PC-3 (cell line): ENCODE measurements around the gene AMER3. TPM values are rescaled to one million over a fixed set of nuclear protein-coding genes. Genes with fewer than 3 reads are reported as not detected.

ENCODE experiments used
- ATAC-seq: fragments of 200-7000 bp; cut with Tn5 transposase; 2 replicates; pipeline ENCODE4 v1.9.1; 2020; ENCODE audit warnings: mild to moderate bottlenecking, moderate library complexity
- BruUV-seq: library from RNA; stranded (reverse); fragments of 400-500 nt; replicated peaks from 2 replicates; lab custom pipeline; 2021; lab: Mats Ljungman, UMichigan
- CTCF ChIA-PET: fragments of 300-600 bp; sonication (Branson Sonifier 250); formaldehyde crosslinking; loops from one replicate; lab custom pipeline; 2022; ENCODE audit warnings: antibody characterized with exemption; lab: Charles Lee
- POLR2A ChIA-PET: fragments of 300-600 bp; sonication (Branson Sonifier 250); formaldehyde crosslinking; loops from one replicate; lab custom pipeline; 2022; ENCODE audit warnings: antibody characterized with exemption; ENCODE audit not compliant: unreplicated experiment; lab: Charles Lee
- DNase-seq: peaks from one replicate; pipeline ENCODE4 v3.0.0-alpha.2; 2015
- H2AFZ ChIP-seq: fragments of 300-600 bp; sonication (generic); 2 replicates; pipeline ENCODE4 v1.6.0; 2016; ENCODE audit warnings: antibody characterized with exemption, low read length
- H3F3A ChIP-seq: fragments of 300-600 bp; sonication (generic); one replicate; pipeline ENCODE4 v1.6.0; 2017; ENCODE audit warnings: antibody characterized with exemption, low read length, control low read depth, mild to moderate bottlenecking; ENCODE audit not compliant: unreplicated experiment
- H3K27ac ChIP-seq: fragments of 300-600 bp; sonication (generic); 2 replicates; pipeline ENCODE4 v1.5.1; 2016; ENCODE audit warnings: mild to moderate bottlenecking, low read length
- H3K27me3 ChIP-seq: fragments of 300-600 bp; sonication (generic); 2 replicates; pipeline ENCODE4 v1.6.1; 2016; ENCODE audit warnings: low read length, mixed read lengths
- H3K36me3 ChIP-seq: fragments of 300-600 bp; sonication (generic); 2 replicates; pipeline ENCODE4 v1.6.1; 2016; ENCODE audit warnings: low read depth, mixed run types, low read length, mixed read lengths
- H3K4me1 ChIP-seq: fragments of 300-600 bp; sonication (generic); 2 replicates; pipeline ENCODE4 v1.5.1; 2016; ENCODE audit warnings: low read length; ENCODE audit not compliant: insufficient read depth
- H3K4me2 ChIP-seq: fragments of 300-600 bp; sonication (generic); 2 replicates; pipeline ENCODE4 v1.6.0; 2016; ENCODE audit warnings: low read length
- H3K4me3 ChIP-seq: fragments of 300-600 bp; sonication (generic); 2 replicates; pipeline ENCODE4 v1.5.1; 2016; ENCODE audit warnings: mild to moderate bottlenecking, low read length, mixed read lengths
- H3K79me2 ChIP-seq: fragments of 300-600 bp; sonication (generic); 2 replicates; pipeline ENCODE4 v1.6.1; 2017; ENCODE audit warnings: low read length, mixed read lengths
- H3K9ac ChIP-seq: fragments of 300-600 bp; sonication (generic); 2 replicates; pipeline ENCODE4 v1.6.0; 2016; ENCODE audit warnings: mild to moderate bottlenecking, low read length
- H3K9me2 ChIP-seq: fragments of 300-600 bp; sonication (generic); replicated peaks from 2 replicates; pipeline ENCODE4 v1.6.1; 2016; ENCODE audit warnings: mixed run types, low read length, mixed read lengths
- H3K9me3 ChIP-seq: fragments of 300-600 bp; sonication (generic); 2 replicates; pipeline ENCODE4 v1.6.1; 2016; ENCODE audit warnings: low read length, mixed read lengths
- H4K20me1 ChIP-seq: fragments of 300-600 bp; sonication (generic); 2 replicates; pipeline ENCODE4 v1.6.1; 2016; ENCODE audit warnings: low read length, mixed read lengths
- EZH2 ChIP-seq: fragments of 300-600 bp; sonication (generic); IDR thresholded peaks from one replicate; pipeline ENCODE4 v1.6.1; 2017; ENCODE audit warnings: antibody characterized with exemption, mild to moderate bottlenecking, low read length; ENCODE audit not compliant: unreplicated experiment
- EZH2phosphoT487 ChIP-seq: fragments of 300-600 bp; sonication (generic); IDR thresholded peaks from 2 replicates; pipeline ENCODE4 v1.6.1; 2018; ENCODE audit warnings: mild to moderate bottlenecking, antibody characterized with exemption, low read length, borderline replicate concordance
- intact Hi-C: fragments of 100-400 bp; cut with micrococcal nuclease; formaldehyde crosslinking; loops from 2 replicates; pipeline ENCODE4 v1.9.0; 2023
- total RNA-seq: library from RNA; depleted of rRNA; stranded (reverse); fragments of >200 nt; gene quantifications from 2 replicates; pipeline ENCODE4 v1.2.3, GENCODE V29; 2014
- TF ChIP-seq, protein P1 (sequence below): fragments of 300-600 bp; sonication (generic); conservative IDR thresholded peaks from 2 replicates; pipeline ENCODE4 v1.5.1; 2017; ENCODE audit warnings: antibody characterized with exemption, low read depth, mild to moderate bottlenecking, low read length

AMER3 gene
- total RNA-seq, 1 experiment from 2014 or later: not detected

GRCh38 chr2:130756053-130756873 is 923 bp downstream of the AMER3 start:
- intact Hi-C loops: no loop called here
- Histone ChIP-seq H3K9me2 (no peaks in the 10 kb centered on the region), H3K27ac (no peak overlapping the region), H3K27me3 (peaks cover 75% of the 10 kb centered on the region), H2AFZ (no peak overlapping the region), H3K36me3 (no peaks in the 10 kb centered on the region), H3K79me2 (no peaks in the 10 kb centered on the region), H4K20me1 (no peaks in the 10 kb centered on the region), H3K9ac (no peak overlapping the region), H3K4me3 (no peak overlapping the region), H3K4me1 (no peaks in the 10 kb centered on the region), H3K4me2 (0 out of 2 replicates have a peak overlapping the region, but pooled peaks have one; percentile 54), H3F3A (no peaks in the 10 kb centered on the region), H3K9me3 (no peaks in the 10 kb centered on the region)
- ChIA-PET POLR2A (no interaction called here), CTCF (no interaction called here)
- no peak for TF ChIP-seq EZH2
- no peak for TF ChIP-seq EZH2phosphoT487
- TF ChIP-seq, protein P1, sequence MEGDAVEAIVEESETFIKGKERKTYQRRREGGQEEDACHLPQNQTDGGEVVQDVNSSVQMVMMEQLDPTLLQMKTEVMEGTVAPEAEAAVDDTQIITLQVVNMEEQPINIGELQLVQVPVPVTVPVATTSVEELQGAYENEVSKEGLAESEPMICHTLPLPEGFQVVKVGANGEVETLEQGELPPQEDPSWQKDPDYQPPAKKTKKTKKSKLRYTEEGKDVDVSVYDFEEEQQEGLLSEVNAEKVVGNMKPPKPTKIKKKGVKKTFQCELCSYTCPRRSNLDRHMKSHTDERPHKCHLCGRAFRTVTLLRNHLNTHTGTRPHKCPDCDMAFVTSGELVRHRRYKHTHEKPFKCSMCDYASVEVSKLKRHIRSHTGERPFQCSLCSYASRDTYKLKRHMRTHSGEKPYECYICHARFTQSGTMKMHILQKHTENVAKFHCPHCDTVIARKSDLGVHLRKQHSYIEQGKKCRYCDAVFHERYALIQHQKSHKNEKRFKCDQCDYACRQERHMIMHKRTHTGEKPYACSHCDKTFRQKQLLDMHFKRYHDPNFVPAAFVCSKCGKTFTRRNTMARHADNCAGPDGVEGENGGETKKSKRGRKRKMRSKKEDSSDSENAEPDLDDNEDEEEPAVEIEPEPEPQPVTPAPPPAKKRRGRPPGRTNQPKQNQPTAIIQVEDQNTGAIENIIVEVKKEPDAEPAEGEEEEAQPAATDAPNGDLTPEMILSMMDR: no peak
- BruUV-seq: no TSS peak
- DNase-seq (peak; percentile 37), ATAC-seq (peak; percentile 87)

GRCh38 chr2:130756874-130757668 is 1.7 kb downstream of the AMER3 start:
- H4K20me1 ChIP-seq: no peaks in the 10 kb centered on the region
- no peaks in the 10 kb centered on the region for H3K9me2 ChIP-seq
- H3F3A ChIP-seq: no peaks in the 10 kb centered on the region
- peaks cover 82% of the 10 kb centered on the region for H3K27me3 ChIP-seq
- H3K79me2 ChIP-seq: no peaks in the 10 kb centered on the region
- no peak overlapping the region for H3K9ac ChIP-seq
- no peaks in the 10 kb centered on the region for H3K36me3 ChIP-seq
- H3K9me3 ChIP-seq: no peaks in the 10 kb centered on the region
- H3K4me1 ChIP-seq: no peaks in the 10 kb centered on the region
- H2AFZ ChIP-seq: no peak overlapping the region
- no peak overlapping the region for H3K27ac ChIP-seq
- intact Hi-C loops: no loop called here
- no peak overlapping the region for H3K4me2 ChIP-seq
- DNase-seq (no peak), ATAC-seq (no peak)
- no peak overlapping the region for H3K4me3 ChIP-seq
- no TSS peak for BruUV-seq
- POLR2A ChIA-PET: no interaction called here
- CTCF ChIA-PET: no interaction called here
- TF ChIP-seq EZH2 (no peak), EZH2phosphoT487 (no peak)
- TF ChIP-seq, protein P1: no peak
